B cell (primary cell): Measurements from ENCODE around the gene SLC15A5. TPM values are rescaled to one million over a fixed set of nuclear protein-coding genes. Genes with fewer than 3 reads are reported as not detected.

Experiments
- ATAC-seq: fragments of 200-7000 bp; cut with Tn5 transposase; one replicate; pipeline ENCODE4 v1.10.0; 2021; ENCODE audit warnings: low read depth, mild to moderate bottlenecking, moderate number of reproducible peaks, moderate library complexity
- CTCF ChIA-PET: fragments of 350-600 bp; sonication (Branson Sonifier 250); formaldehyde crosslinking; loops from one replicate; lab custom pipeline; 2021; ENCODE audit warnings: antibody characterized with exemption, inconsistent platforms; lab: Charles Lee
- POLR2A ChIA-PET: fragments of 350-600 bp; sonication (Branson Sonifier 250); formaldehyde crosslinking; loops from one replicate; lab custom pipeline; 2021; ENCODE audit warnings: antibody characterized with exemption; lab: Charles Lee
- DNase-seq: peaks from one replicate; pipeline ENCODE4 v3.0.0; 2013
- H2AFZ ChIP-seq: 2 replicates; pipeline ENCODE4 v1.6.1; 2012; ENCODE audit warnings: mild to moderate bottlenecking, low read depth, low read length; ENCODE audit not compliant: insufficient read depth, poor library complexity, severe bottlenecking
- H3K27ac ChIP-seq, 2 donors: 1 replicate in 1 of 2; 2 replicates in 1 of 2; pipeline ENCODE4 v1.5.1; 2012 to 2013; ENCODE audit warnings: low read length in 2 of 2, mild to moderate bottlenecking in 2 of 2, moderate library complexity in 1 of 2
- H3K27me3 ChIP-seq, 4 experiments: fragments of 200-600 bp in 1 of 4; sonication (generic) in 1 of 4; replicated peaks in 1 of 4; 1 replicate in 2 of 4; 2 replicates in 2 of 4; pipeline versions ENCODE4 v1.6.1 to v1.7.0; 2013 to 2016; ENCODE audit warnings: low read length in 3 of 4, mild to moderate bottlenecking in 2 of 4, mixed read lengths in 1 of 4, moderate library complexity in 1 of 4; ENCODE audit not compliant: insufficient read depth in 4 of 4, control insufficient read depth in 3 of 4; ENCODE audit errors: control extremely low read depth in 1 of 4
- H3K36me3 ChIP-seq, 2 experiments: replicated peaks in 1 of 2; 1 replicate in 1 of 2; 2 replicates in 1 of 2; pipeline versions ENCODE4 v1.6.1 to v1.7.1; 2013; ENCODE audit warnings: low read length in 1 of 2; ENCODE audit not compliant: insufficient read depth in 2 of 2, control insufficient read depth in 1 of 2; ENCODE audit errors: control extremely low read depth in 1 of 2, extremely low read depth in 1 of 2
- H3K4me1 ChIP-seq, 2 donors: fragments of 200-600 bp in 1 of 2; sonication (generic) in 1 of 2; 1 replicate in 1 of 2; 2 replicates in 1 of 2; pipeline versions ENCODE4 v1.5.1 to v1.6.1; 2013 to 2017; ENCODE audit warnings: low read length in 2 of 2; ENCODE audit not compliant: control insufficient read depth in 2 of 2, insufficient read depth in 2 of 2
- H3K4me2 ChIP-seq: replicated peaks from 2 replicates; pipeline ENCODE3; 2012; ENCODE audit warnings: mild to moderate bottlenecking, low read depth, low read length; ENCODE audit not compliant: poor library complexity, severe bottlenecking
- H3K4me3 ChIP-seq, 5 experiments: fragments of 200-600 bp in 1 of 5; sonication (generic) in 1 of 5; 1 replicate in 3 of 5; 2 replicates in 2 of 5; pipeline versions ENCODE4 v1.5.1 to v1.7.0; 2011 to 2016; ENCODE audit warnings: low read length in 4 of 5, mild to moderate bottlenecking in 4 of 5, low read depth in 2 of 5, control low read depth in 1 of 5, moderate library complexity in 1 of 5; ENCODE audit not compliant: insufficient read depth in 1 of 5; ENCODE audit errors: control extremely low read depth in 1 of 5, extremely low read depth in 1 of 5
- H3K79me2 ChIP-seq: fragments of 200-600 bp; sonication (generic); one replicate; pipeline ENCODE4 v1.6.0; 2016; ENCODE audit warnings: low read length; ENCODE audit not compliant: control insufficient read depth, insufficient read depth
- H3K9ac ChIP-seq: fragments of 200-600 bp; sonication (generic); 2 replicates; pipeline ENCODE4 v1.6.1; 2017; ENCODE audit warnings: mild to moderate bottlenecking, low read length, moderate library complexity
- H3K9me3 ChIP-seq, 3 donors: one replicate each; pipeline versions ENCODE4 v1.6.1 to v1.7.1; 2013; ENCODE audit warnings: low read length in 2 of 3; ENCODE audit not compliant: control insufficient read depth in 2 of 3, insufficient read depth in 1 of 3; ENCODE audit errors: control extremely low read depth in 1 of 3
- H4K20me1 ChIP-seq: 2 replicates; pipeline ENCODE4 v1.6.0; 2012; ENCODE audit warnings: mild to moderate bottlenecking, low read length; ENCODE audit not compliant: insufficient read depth, control insufficient read depth, poor library complexity, severe bottlenecking
- H3K27ac Mint-ChIP-seq: one replicate; pipeline ENCODE4 v1.8.0; 2021; ENCODE audit warnings: mixed read lengths
- H3K27me3 Mint-ChIP-seq: one replicate; pipeline ENCODE4 v1.8.0; 2021; ENCODE audit warnings: mixed read lengths
- H3K4me1 Mint-ChIP-seq: one replicate; pipeline ENCODE4 v1.8.0; 2021; ENCODE audit warnings: mixed read lengths
- H3K4me3 Mint-ChIP-seq: one replicate; pipeline ENCODE4 v1.8.0; 2021; ENCODE audit warnings: mixed read lengths
- H3K9me3 Mint-ChIP-seq: one replicate; pipeline ENCODE4 v1.8.0; 2022; ENCODE audit warnings: mixed read lengths; ENCODE audit not compliant: insufficient read depth
- EZH2 ChIP-seq: IDR thresholded peaks from 2 replicates; pipeline ENCODE4 v1.6.1; 2012; ENCODE audit warnings: borderline replicate concordance, low read depth, mild to moderate bottlenecking, moderate library complexity, low read length; ENCODE audit not compliant: insufficient read depth, poor library complexity, severe bottlenecking
- WGBS: methylation state at CpG from one replicate; pipeline ENCODE4 v1.1.5; 2013; ENCODE audit warnings: missing lambda C conversion rate; ENCODE audit not compliant: insufficient coverage; 5-methylcytosine and 5-hydroxymethylcytosine counted together
- intact Hi-C: fragments of 100-400 bp; cut with micrococcal nuclease; formaldehyde crosslinking; loops from one replicate; pipeline ENCODE4 v1.10.0; 2022
- polyA plus RNA-seq: library from polyadenylated mRNA; depleted of rRNA; stranded (reverse); fragments of >200 nt; gene quantifications from 2 replicates; pipeline ENCODE4 v1.2.3, GENCODE V29; 2012
- total RNA-seq, 2 donors: library from RNA; stranded (reverse); fragments of 120-200 nt in 1 of 2; gene quantifications; 1 replicate in 1 of 2; 2 replicates in 1 of 2; pipeline versions ENCODE4 v1.2.3 to v1.2.4, GENCODE V29; 2013 to 2022
- TF ChIP-seq, protein P1 (sequence below): fragments of 200-600 bp; IDR thresholded peaks from one replicate; pipeline ENCODE4 v1.8.0; 2022; ENCODE audit warnings: antibody characterized with exemption, mild to moderate bottlenecking

The SLC15A5 gene
- total and polyA plus RNA-seq, 2 donors (not counting 1 experiment from before 2014, with no cell fraction given) = not detected

DNA sequence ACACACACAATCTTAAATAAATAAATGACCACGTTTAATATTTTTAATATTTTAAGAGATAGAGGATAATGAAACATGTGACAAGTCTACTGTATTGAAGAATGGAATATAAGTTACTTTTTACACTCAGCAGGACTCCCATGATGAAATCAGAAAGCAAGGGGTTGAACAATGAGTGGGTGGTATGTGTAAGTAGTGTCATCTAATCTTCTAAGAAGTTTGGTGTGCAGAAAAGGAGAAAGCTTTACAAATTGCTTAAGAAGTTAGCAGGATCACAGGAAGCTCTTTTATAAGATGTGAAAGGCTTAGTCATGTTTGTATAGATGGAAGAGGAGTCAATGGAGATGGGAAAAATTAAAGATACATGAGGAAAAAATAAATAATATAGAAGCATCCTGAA, 47.8 kb downstream of the SLC15A5 start:
- Histone ChIP-seq H3K36me3 (no peaks in the 10 kb centered on the region), H3K4me3 (no peak overlapping the region), H2AFZ (no peak overlapping the region), H3K79me2 (no peaks in the 10 kb centered on the region), H3K9me3 (peaks cover 0 to 2% (median 0%) of the 10 kb centered on the region in 3 donors), H3K27me3 (no peaks in the 10 kb centered on the region), H3K9ac (no peak overlapping the region), H3K27ac (no peak overlapping the region), H3K4me1 (no peaks in the 10 kb centered on the region), H4K20me1 (no peaks in the 10 kb centered on the region), H3K4me2 (no peak overlapping the region)
- DNase-seq = no peak
- H3K27ac Mint-ChIP-seq = no peak overlapping the region
- no peaks in the 10 kb centered on the region for H3K9me3 Mint-ChIP-seq
- intact Hi-C loops = no loop called here
- H3K4me1 Mint-ChIP-seq = no peaks in the 10 kb centered on the region
- WGBS = no CpG with 5 or more reads among the region's 1 CpG
- no peak overlapping the region for H3K4me3 Mint-ChIP-seq
- no peak for TF ChIP-seq EZH2
- TF ChIP-seq, protein P1, sequence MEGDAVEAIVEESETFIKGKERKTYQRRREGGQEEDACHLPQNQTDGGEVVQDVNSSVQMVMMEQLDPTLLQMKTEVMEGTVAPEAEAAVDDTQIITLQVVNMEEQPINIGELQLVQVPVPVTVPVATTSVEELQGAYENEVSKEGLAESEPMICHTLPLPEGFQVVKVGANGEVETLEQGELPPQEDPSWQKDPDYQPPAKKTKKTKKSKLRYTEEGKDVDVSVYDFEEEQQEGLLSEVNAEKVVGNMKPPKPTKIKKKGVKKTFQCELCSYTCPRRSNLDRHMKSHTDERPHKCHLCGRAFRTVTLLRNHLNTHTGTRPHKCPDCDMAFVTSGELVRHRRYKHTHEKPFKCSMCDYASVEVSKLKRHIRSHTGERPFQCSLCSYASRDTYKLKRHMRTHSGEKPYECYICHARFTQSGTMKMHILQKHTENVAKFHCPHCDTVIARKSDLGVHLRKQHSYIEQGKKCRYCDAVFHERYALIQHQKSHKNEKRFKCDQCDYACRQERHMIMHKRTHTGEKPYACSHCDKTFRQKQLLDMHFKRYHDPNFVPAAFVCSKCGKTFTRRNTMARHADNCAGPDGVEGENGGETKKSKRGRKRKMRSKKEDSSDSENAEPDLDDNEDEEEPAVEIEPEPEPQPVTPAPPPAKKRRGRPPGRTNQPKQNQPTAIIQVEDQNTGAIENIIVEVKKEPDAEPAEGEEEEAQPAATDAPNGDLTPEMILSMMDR = no peak
- POLR2A ChIA-PET = no interaction called here
- no peaks in the 10 kb centered on the region for H3K27me3 Mint-ChIP-seq
- CTCF ChIA-PET = no interaction called here
- ATAC-seq = no peak

DNA sequence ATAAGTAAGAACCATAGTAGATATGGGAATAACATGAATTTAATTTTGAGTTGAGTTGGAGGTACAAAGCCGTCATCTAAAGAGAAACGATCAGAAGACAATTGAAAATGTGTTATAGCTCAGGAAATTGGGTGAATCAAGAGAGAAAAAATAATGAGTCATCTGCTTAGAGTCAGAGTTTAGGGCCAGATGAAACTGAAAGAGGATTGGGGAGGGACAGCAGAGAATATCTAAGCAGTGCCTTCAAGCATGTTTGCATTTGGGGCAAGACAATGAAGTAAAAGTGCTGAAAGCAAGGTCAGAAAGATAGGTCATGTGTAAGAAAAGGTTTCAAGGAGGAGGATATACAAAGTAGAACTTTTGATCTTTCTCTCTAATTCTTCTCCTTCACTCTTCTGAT, 49.4 kb downstream of the SLC15A5 start:
- 90% methylated on average over 2 of the region's 2 CpGs for WGBS
- Histone ChIP-seq H3K4me2 (no peak overlapping the region), H3K4me1 (no peaks in the 10 kb centered on the region), H3K9ac (no peak overlapping the region), H4K20me1 (no peaks in the 10 kb centered on the region), H2AFZ (no peak overlapping the region), H3K79me2 (no peaks in the 10 kb centered on the region), H3K4me3 (no peak overlapping the region), H3K27ac (no peak overlapping the region), H3K9me3 (peaks cover 0 to 2% (median 0%) of the 10 kb centered on the region in 3 donors), H3K27me3 (no peaks in the 10 kb centered on the region), H3K36me3 (no peaks in the 10 kb centered on the region)
- ATAC-seq (no peak), DNase-seq (no peak)
- Mint-ChIP-seq H3K4me3 (no peak overlapping the region), H3K27ac (no peak overlapping the region), H3K4me1 (no peaks in the 10 kb centered on the region), H3K9me3 (no peaks in the 10 kb centered on the region), H3K27me3 (no peaks in the 10 kb centered on the region)
- intact Hi-C loops = no loop called here
- no peak for TF ChIP-seq EZH2
- TF ChIP-seq, protein P1 = no peak
- POLR2A ChIA-PET = no interaction called here
- CTCF ChIA-PET = no interaction called here
